Stomach smooth muscle (tissue), 2 donors: ENCODE results near the gene LDLRAD3.

Experiments used
- H3K27ac ChIP-seq: one replicate; pipeline ENCODE4 v1.7.0; 2013; ENCODE audit warnings: mild to moderate bottlenecking, low read length, inconsistent platforms
- H3K27me3 ChIP-seq, 2 donors: one replicate each; pipeline ENCODE4 v1.7.0; 2013; ENCODE audit warnings: low read length in 2 of 2; ENCODE audit not compliant: insufficient read depth in 2 of 2, control insufficient read depth in 1 of 2
- H3K36me3 ChIP-seq, 2 donors: one replicate each; pipeline ENCODE4 v1.7.0; 2013; ENCODE audit warnings: low read length in 2 of 2; ENCODE audit not compliant: control insufficient read depth in 2 of 2, insufficient read depth in 2 of 2
- H3K4me1 ChIP-seq: one replicate; pipeline ENCODE4 v1.7.0; 2013; ENCODE audit warnings: low read length; ENCODE audit not compliant: control insufficient read depth, insufficient read depth
- H3K4me3 ChIP-seq, 2 donors: one replicate each; pipeline ENCODE4 v1.7.0; 2013; ENCODE audit warnings: low read length in 2 of 2
- H3K9ac ChIP-seq, 2 donors: one replicate each; pipeline ENCODE4 v1.7.0; 2013; ENCODE audit warnings: low read length in 2 of 2, mild to moderate bottlenecking in 1 of 2
- H3K9me3 ChIP-seq, 2 donors: one replicate each; pipeline ENCODE4 v1.7.0; 2013; ENCODE audit warnings: low read length in 2 of 2; ENCODE audit not compliant: control insufficient read depth in 2 of 2
- donor health status: healthy.
- donor health status: Pancreatic carcinoma.

Gene LDLRAD3

DNA sequence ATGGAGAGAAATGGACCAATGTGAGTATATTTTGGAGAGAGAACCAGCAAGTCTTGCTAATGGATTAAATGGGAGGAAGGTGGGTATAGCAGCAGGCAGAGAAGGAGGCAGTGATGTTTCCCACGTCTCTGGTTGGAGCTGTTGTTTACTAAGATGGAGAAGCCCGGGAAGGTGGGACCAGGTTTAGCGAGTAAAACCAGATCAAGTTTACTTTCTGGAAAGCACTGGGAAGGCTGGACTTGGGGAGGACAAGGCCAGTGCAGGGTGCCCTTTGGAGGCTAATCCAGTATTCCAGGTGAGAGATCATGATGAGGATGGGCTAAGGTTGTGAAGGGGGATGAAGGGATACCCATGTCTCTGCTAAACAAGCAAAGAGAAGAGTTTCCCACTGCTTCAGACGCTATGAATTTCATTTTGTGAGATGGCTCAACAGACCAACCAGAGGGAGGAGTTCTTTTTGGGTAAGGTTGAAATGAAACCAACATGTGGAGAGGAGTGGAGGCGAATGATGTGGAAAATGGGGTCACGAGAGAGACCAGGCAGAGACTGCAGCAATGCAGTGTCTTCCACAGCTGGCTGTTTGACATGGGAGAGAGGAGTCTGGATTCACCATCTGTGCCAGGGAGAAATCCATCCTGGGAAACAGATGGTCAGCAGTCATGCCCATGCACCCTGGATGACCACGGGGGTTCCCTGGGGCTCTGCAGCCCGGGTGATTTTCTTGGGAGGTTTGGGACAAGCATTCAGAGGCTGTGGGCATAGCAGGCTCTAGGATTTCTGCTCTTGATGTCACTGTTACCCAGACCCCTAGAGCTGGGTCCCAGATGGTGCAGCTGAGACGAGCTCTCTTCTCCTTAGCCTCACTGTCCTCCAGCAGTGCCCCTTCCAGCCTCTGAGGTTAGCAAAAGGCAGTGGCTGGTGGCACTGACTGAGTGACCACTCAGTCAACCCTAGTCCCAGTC, 320.4 kb downstream of the LDLRAD3 start:
- H3K9me3 ChIP-seq = no peaks in the 10 kb centered on the region
- no peak overlapping the region for H3K9ac ChIP-seq
- peaks cover 0 to 2% of the 10 kb centered on the region in 2 donors for H3K27me3 ChIP-seq
- no peak overlapping the region for H3K4me3 ChIP-seq
- no peaks in the 10 kb centered on the region for H3K4me1 ChIP-seq
- no peak overlapping the region for H3K27ac ChIP-seq
- no peaks in the 10 kb centered on the region for H3K36me3 ChIP-seq

DNA sequence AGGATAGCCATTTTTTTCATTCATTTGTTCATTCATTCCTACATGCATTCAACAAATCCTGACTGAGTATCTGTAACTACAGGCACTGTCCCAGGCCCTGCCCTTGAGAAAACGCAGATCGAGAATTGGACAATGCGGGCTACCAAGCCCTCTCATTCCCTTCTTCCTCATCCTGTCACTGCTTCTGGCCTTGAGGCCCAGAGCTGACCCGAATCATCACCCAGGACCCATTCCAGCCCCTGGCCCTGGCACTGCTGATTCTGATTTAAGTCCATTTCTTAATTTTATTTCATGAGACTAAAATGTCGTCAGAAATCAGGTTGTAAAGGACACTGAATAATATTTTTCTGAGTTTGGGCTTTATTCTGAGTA, 321.1 kb downstream of the LDLRAD3 start:
- Histone ChIP-seq H3K4me1 (no peaks in the 10 kb centered on the region), H3K9ac (no peak overlapping the region), H3K9me3 (no peaks in the 10 kb centered on the region), H3K27me3 (peaks cover 0 to 2% of the 10 kb centered on the region in 2 donors), H3K4me3 (no peak overlapping the region), H3K27ac (no peak overlapping the region), H3K36me3 (no peaks in the 10 kb centered on the region)

DNA sequence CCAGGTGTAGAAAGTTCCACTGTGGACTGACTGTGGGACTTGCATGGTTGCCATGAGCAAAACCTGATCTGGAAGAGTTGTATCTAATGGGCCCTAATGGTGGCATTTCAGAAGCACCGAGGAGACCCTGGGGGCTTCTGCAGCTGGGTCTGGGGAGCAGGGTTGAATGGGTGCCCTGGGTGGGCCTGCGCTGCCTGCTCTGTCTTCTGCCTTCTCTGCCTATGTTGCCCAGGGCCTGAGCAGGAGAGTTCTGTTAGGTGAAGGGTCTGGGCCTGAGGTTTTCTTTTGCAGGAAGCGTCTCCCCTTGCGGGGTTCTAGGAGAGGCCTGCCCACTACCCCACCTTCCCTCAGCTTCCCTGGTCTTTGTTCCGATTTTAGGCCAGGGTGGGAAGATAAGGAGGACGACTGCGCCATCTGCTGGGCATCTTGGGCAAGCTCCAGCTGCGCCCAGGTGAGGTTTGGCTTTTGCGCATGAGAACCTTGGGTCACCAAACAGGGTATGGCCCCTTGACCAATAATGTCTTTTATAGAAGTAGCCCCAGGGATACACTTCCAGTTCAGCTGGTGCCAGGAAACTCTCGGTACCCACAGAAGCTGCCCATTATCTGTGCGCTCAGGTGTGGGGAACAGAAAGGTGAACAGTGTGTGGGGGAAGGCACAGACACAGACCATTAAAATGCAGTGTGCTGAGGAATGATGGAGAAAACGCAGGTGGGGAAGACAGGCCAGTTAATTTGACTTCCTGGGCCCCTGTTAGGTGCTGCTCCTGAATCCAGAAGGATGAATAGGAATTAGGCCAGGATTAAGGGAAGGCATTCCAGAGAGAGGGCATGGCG, 322.1 kb downstream of the LDLRAD3 start:
- Histone ChIP-seq H3K4me3 (no peak overlapping the region), H3K36me3 (peaks cover 0 to 5% of the 10 kb centered on the region in 2 donors), H3K27ac (no peak overlapping the region), H3K4me1 (no peaks in the 10 kb centered on the region), H3K27me3 (no peaks in the 10 kb centered on the region), H3K9me3 (no peaks in the 10 kb centered on the region), H3K9ac (no peak overlapping the region)

DNA sequence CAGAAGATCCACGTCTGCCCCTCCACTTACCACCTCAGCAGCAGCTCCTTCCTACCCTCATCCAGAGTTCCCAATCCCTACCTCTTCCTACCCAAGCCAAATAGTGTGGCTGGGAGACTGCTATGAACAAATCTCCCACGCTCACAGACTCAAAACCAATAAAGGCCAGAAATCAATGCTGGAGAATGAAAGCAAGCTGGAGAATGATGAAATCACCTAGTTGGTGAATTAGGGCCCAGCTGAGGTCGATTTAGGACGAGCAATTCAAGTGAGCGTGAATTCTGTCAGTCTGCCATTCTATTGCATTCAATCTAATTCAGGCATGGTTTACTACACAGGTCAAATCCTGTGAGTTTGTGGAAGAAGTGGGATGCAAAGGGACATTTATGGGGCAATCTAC, 322.9 kb downstream of the LDLRAD3 start:
- Histone ChIP-seq H3K27ac (no peak overlapping the region), H3K9ac (no peak overlapping the region), H3K9me3 (no peaks in the 10 kb centered on the region)

DNA sequence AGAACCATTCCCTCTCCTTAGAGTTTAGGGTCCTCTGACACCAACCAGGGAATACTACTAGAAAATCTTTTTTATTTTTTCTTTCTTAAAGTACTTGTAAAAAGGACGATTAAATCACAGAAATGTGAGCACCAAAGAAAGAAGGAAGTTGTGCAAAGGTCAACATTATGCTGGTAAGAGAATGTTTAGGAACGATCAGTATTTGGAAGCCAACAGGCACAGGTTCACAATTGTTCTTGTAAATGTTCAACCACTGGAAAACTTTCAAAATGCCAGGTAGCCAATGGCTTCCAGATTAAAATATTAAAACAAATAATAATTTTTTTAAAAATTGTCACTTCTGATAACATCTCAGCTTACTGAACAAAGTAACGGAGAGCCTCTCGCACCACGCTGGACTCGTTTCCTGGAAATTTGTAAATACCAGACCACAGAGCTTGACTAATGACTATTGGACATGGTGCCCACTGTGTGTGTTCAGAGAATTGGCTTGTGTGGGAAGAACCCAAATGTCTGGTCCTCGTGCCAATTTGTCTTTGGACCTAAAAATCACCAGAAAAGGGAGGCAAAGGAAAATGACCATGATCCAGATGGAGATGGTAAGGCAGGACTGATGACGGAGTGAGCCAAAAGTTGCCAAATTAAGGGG, 324.6 kb downstream of the LDLRAD3 start:
- H3K27ac ChIP-seq = no peak overlapping the region
- H3K9ac ChIP-seq = no peak overlapping the region
- no peak overlapping the region for H3K4me3 ChIP-seq
- no peaks in the 10 kb centered on the region for H3K9me3 ChIP-seq
- H3K27me3 ChIP-seq = no peaks in the 10 kb centered on the region
- peaks cover 8 to 26% of the 10 kb centered on the region in 2 donors for H3K36me3 ChIP-seq
- H3K4me1 ChIP-seq = no peaks in the 10 kb centered on the region

More for the DNA sequence above, 322.9 kb downstream of the LDLRAD3 start:
- Histone ChIP-seq H3K4me1 (no peaks in the 10 kb centered on the region), H3K36me3 (peaks cover 0 to 11% of the 10 kb centered on the region in 2 donors), H3K27me3 (no peaks in the 10 kb centered on the region), H3K4me3 (no peak overlapping the region)

DNA sequence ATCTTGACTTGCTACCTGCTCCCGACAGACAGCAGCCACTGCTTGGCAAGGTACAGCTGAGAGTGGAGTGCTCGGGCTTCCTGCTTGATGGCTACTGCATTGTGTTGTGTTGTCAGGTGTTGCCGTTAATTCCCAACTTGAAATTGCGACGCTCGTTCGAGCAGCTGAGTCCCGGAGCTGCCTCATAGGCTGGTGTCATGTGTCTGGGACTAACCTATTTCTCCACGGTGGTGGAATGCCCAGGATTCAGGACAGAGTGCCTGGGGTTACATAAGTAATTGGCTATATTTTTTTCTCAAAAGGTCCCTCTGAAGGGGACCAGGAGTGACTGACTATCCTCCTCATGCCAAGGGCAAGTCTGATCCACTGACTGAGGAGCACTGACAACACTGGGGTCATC, 326.8 kb downstream of the LDLRAD3 start:
- Histone ChIP-seq H3K4me1 (no peaks in the 10 kb centered on the region), H3K27ac (no peak overlapping the region), H3K4me3 (no peak overlapping the region), H3K27me3 (no peaks in the 10 kb centered on the region), H3K36me3 (peaks cover 21 to 43% of the 10 kb centered on the region in 2 donors), H3K9me3 (no peaks in the 10 kb centered on the region), H3K9ac (no peak overlapping the region)

DNA sequence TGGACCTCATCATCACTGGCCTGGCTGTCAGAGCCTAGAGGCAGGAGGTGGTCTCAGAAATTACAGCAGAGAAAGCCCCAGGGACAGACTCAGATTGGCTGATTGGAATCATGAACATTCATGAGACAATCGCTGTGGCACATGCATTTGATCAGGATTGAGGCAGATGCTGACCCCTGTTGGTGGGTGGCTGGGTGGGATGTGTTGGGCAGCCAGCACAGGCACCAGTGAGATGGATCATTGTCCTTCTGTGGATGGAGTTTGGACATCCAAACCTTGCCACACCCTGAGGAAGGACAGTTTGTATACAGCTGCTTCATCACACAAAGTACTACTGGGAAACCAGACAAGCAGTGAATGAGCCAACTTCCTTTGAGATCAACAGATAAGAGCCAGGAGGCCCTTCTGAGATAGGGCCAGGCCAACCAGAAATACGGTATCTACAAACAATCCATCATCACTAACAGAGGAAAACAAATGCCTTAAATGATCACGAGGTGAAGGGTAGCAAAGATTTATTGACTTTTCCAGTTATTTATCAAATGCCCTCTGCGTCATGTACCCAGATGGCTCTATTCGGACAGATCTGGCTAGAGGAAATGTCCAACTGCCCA, 328.0 kb downstream of the LDLRAD3 start:
- no peak overlapping the region for H3K27ac ChIP-seq
- no peak overlapping the region for H3K9ac ChIP-seq
- no peaks in the 10 kb centered on the region for H3K27me3 ChIP-seq
- H3K9me3 ChIP-seq = no peaks in the 10 kb centered on the region
- no peaks in the 10 kb centered on the region for H3K4me1 ChIP-seq
- peaks cover 28 to 43% of the 10 kb centered on the region in 2 donors for H3K36me3 ChIP-seq
- no peak overlapping the region for H3K4me3 ChIP-seq

DNA sequence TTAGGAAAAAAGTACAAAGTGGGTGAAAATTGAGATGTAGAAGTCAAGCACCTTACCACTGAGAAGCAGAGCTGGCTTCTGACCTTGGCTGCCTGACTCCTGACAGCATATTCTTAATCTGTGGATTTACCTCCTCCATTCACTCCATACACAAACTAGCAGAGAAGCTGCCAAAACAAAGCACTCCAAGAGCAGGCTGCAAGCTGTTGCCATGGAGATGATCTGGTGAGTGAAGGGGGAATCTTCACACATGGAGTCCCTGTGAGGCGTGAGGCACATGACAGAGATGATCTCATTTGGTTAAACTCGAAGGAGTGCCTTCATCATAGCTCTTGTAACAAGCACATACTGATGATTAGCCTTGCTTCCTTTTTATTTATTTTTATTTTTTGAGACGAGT, 329.2 kb downstream of the LDLRAD3 start:
- Histone ChIP-seq H3K27me3 (no peaks in the 10 kb centered on the region), H3K27ac (no peak overlapping the region), H3K36me3 (peaks cover 28 to 43% of the 10 kb centered on the region in 2 donors), H3K4me1 (no peaks in the 10 kb centered on the region), H3K4me3 (no peak overlapping the region), H3K9me3 (no peaks in the 10 kb centered on the region), H3K9ac (no peak overlapping the region)

DNA sequence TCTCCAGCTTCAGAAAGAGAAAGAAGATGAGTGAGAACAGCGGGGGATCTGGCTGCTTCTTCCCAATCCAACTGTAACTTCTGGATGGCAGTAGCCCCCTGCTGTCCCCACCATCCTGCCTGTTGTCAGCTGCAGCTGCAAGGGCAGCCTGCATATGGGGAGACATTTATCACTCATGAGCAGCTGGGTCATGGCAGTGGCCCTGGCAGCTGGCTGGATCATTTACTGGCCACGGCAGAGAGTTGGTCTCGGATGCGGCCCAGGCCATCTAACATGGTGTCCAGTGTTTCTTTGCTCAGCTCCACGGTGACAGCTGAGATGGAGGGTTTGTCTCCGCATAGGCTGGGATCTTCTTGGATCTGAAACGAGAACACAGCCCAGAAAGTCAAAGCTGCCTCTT, 330.6 kb downstream of the LDLRAD3 start:
- no peak overlapping the region for H3K4me3 ChIP-seq
- H3K36me3 ChIP-seq = peaks cover 32 to 49% of the 10 kb centered on the region in 2 donors
- H3K27me3 ChIP-seq = no peaks in the 10 kb centered on the region
- H3K27ac ChIP-seq = no peak overlapping the region
- H3K9ac ChIP-seq = no peak overlapping the region
- H3K9me3 ChIP-seq = no peaks in the 10 kb centered on the region
- H3K4me1 ChIP-seq = no peaks in the 10 kb centered on the region
